ENCODE data around the gene ZNF792. TPM values are rescaled to one million over a fixed set of nuclear protein-coding genes. Genes with fewer than 3 reads are reported as not detected.

The ZNF792 gene
- total RNA-seq = 4.2 TPM

- Histone ChIP-seq H3K9me3 (peaks cover 21% of the 10 kb centered on the region), H3K4me3 (peak within 1 kb of the TSS; percentile 64 to 87), H3K27ac (peak within 1 kb of the TSS; percentile 68), H3K36me3 (peaks cover 3 to 21% of the 10 kb centered on the region in 2 donors), H3K4me1 (peaks cover 24% of the 10 kb centered on the region), H3K27me3 (no peaks in the 10 kb centered on the region)
- DNase-seq (ENCODE audit: extremely low spot score in 2 of 2) = no peak
- intact Hi-C loops (cut with DNase I) = no loop called here
- TF ChIP-seq POLR2AphosphoS5 (IDR thresholded peaks at IDR 0.05; ENCODE audit: insufficient read depth in 1 of 2, low read depth in 1 of 2) (peak in 1 of 2 donors; percentile 71), CTCF (IDR thresholded peaks at IDR 0.05) (no peak), POLR2A (IDR thresholded peaks at IDR 0.05) (no peak)
Measured at GRCh38 chr19:34963573-34964406, at the start of gene ZNF792. ZNF792 (minus strand) TSS chr19:34964229; CDS start chr19:34963662, 567 bp downstream.

GRCh38 chr19:35013041-35013819 lies 49.2 kb upstream of the ZNF792 start:
- Histone ChIP-seq H3K4me3 (no peak overlapping the region), H3K4me1 (peaks cover 22% of the 10 kb centered on the region), H3K27ac (peak overlapping the region; percentile 21), H3K9me3 (no peaks in the 10 kb centered on the region), H3K27me3 (no peaks in the 10 kb centered on the region), H3K36me3 (peaks cover 0 to 55% of the 10 kb centered on the region in 2 donors)
- intact Hi-C loops (cut with DNase I) = loop anchor here (2.0 kb wide), 2 partner anchors 40 to 78 kb away; no protein-coding TSS in a partner anchor
- no peak for DNase-seq (ENCODE audit: extremely low spot score in 2 of 2)
- TF ChIP-seq CTCF (IDR thresholded peaks at IDR 0.05) = peak; percentile 79 to 96 (median 91)
- no peak for TF ChIP-seq POLR2A (IDR thresholded peaks at IDR 0.05)
- TF ChIP-seq POLR2AphosphoS5 (IDR thresholded peaks at IDR 0.05; ENCODE audit: insufficient read depth in 1 of 2, low read depth in 1 of 2) = peak in 1 of 2 donors; percentile 41

GRCh38 chr19:35011737-35012682 lies 48.0 kb upstream of the ZNF792 start:
- Histone ChIP-seq H3K36me3 (peaks cover 0 to 44% of the 10 kb centered on the region in 2 donors), H3K4me1 (peaks cover 23% of the 10 kb centered on the region), H3K27ac (peak overlapping the region; percentile 21), H3K4me3 (no peak overlapping the region), H3K9me3 (no peaks in the 10 kb centered on the region), H3K27me3 (no peaks in the 10 kb centered on the region)
- intact Hi-C loops (cut with DNase I) = loop anchor here (2.0 kb wide), 2 partner anchors 39 to 79 kb away; no protein-coding TSS in a partner anchor
- TF ChIP-seq POLR2A (IDR thresholded peaks at IDR 0.05) (no peak), CTCF (IDR thresholded peaks at IDR 0.05) (no peak), POLR2AphosphoS5 (IDR thresholded peaks at IDR 0.05; ENCODE audit: insufficient read depth in 1 of 2, low read depth in 1 of 2) (no peak)
- DNase-seq (ENCODE audit: extremely low spot score in 2 of 2) = no peak

- Histone ChIP-seq H3K27me3 (no peaks in the 10 kb centered on the region), H3K4me1 (peaks cover 23% of the 10 kb centered on the region), H3K9me3 (no peaks in the 10 kb centered on the region), H3K36me3 (peaks cover 0 to 41% of the 10 kb centered on the region in 2 donors), H3K27ac (no peak overlapping the region), H3K4me3 (no peak overlapping the region)
- TF ChIP-seq POLR2AphosphoS5 (IDR thresholded peaks at IDR 0.05; ENCODE audit: insufficient read depth in 1 of 2, low read depth in 1 of 2) (peak in 1 of 2 donors; percentile 17), POLR2A (IDR thresholded peaks at IDR 0.05) (no peak)
- DNase-seq (ENCODE audit: extremely low spot score in 2 of 2) = no peak
- intact Hi-C loops (cut with DNase I) = no loop called here
Measured at GRCh38 chr19:35011091-35011689, 47.2 kb upstream of the ZNF792 start.

Measured in vagina (tissue), 2 donors.